OCI-LY3 (cell line): Measurements from ENCODE around the gene KRT26.

Experiments used
- H2AFZ ChIP-seq: fragments of 200-600, 300-600 bp; shearing (Covaris generic); 2 replicates; pipeline ENCODE4 v1.6.0; 2014; ENCODE audit warnings: antibody characterized with exemption, low read depth, low read length
- H3K27ac ChIP-seq: fragments of 200-600, 300-600 bp; sonication (generic); 2 replicates; pipeline ENCODE4 v1.5.1; 2014; ENCODE audit warnings: mild to moderate bottlenecking, low read length, moderate library complexity, mixed read lengths
- H3K27me3 ChIP-seq: fragments of 200-600, 300-600 bp; sonication (generic); 2 replicates; pipeline ENCODE4 v1.6.1; 2014; ENCODE audit warnings: low read depth, low read length, mixed read lengths
- H3K36me3 ChIP-seq: fragments of 200-600, 300-600 bp; sonication (generic); replicated peaks from 2 replicates; pipeline ENCODE3; 2014; ENCODE audit warnings: low read depth, low read length, mixed read lengths
- H3K4me1 ChIP-seq: fragments of 300-600, 200-600 bp; sonication (generic); 2 replicates; pipeline ENCODE4 v1.6.1; 2014; ENCODE audit warnings: low read length, mixed read lengths
- H3K4me2 ChIP-seq: fragments of 200-600, 300-600 bp; sonication (generic); 2 replicates; pipeline ENCODE4 v1.6.1; 2014; ENCODE audit warnings: low read length, mixed read lengths
- H3K4me3 ChIP-seq: fragments of 300-600, 200-600 bp; sonication (generic); 2 replicates; pipeline ENCODE4 v1.5.1; 2014; ENCODE audit warnings: antibody characterized with exemption, mild to moderate bottlenecking, low read length, moderate library complexity
- H3K79me2 ChIP-seq: fragments of 300-600, 200-600 bp; shearing (Covaris generic); 2 replicates; pipeline ENCODE4 v1.6.1; 2014; ENCODE audit warnings: mild to moderate bottlenecking, low read length, mixed read lengths
- H3K9ac ChIP-seq: fragments of 300-600, 200-600 bp; shearing (Covaris generic); 2 replicates; pipeline ENCODE4 v1.6.0; 2014; ENCODE audit warnings: mild to moderate bottlenecking, low read length, moderate library complexity
- H3K9me3 ChIP-seq: fragments of 200-600, 300-600 bp; shearing (Covaris generic); 2 replicates; pipeline ENCODE4 v1.6.1; 2014; ENCODE audit warnings: low read length, mixed read lengths; ENCODE audit not compliant: insufficient read depth
- H4K20me1 ChIP-seq: fragments of 200-600, 300-600 bp; sonication (generic); 2 replicates; pipeline ENCODE4 v1.6.1; 2016; ENCODE audit warnings: low read length, mixed read lengths; ENCODE audit not compliant: insufficient read depth
- EZH2phosphoT487 ChIP-seq: fragments of 200-600 bp; shearing (Covaris generic); IDR thresholded peaks from 2 replicates; pipeline ENCODE4 v1.6.1; 2018; ENCODE audit warnings: antibody characterized with exemption, mixed run types, low read depth
- TF ChIP-seq, protein P1 (sequence below): fragments of 200-600, 300-600 bp; sonication (generic); IDR thresholded peaks from 2 replicates; pipeline ENCODE4 v1.5.1; 2014; ENCODE audit warnings: antibody characterized with exemption, low read length, low read depth

Gene KRT26

GRCh38 chr17:40809721-40810421 lies 37.9 kb upstream of the KRT26 start:
- Histone ChIP-seq H2AFZ (no peak overlapping the region), H3K4me1 (no peaks in the 10 kb centered on the region), H3K9ac (no peak overlapping the region), H3K4me2 (no peak overlapping the region), H3K79me2 (no peaks in the 10 kb centered on the region), H3K27ac (no peak overlapping the region), H4K20me1 (no peaks in the 10 kb centered on the region), H3K27me3 (peaks cover 49% of the 10 kb centered on the region), H3K9me3 (no peaks in the 10 kb centered on the region), H3K4me3 (no peak overlapping the region), H3K36me3 (no peaks in the 10 kb centered on the region)
- TF ChIP-seq, protein P1, sequence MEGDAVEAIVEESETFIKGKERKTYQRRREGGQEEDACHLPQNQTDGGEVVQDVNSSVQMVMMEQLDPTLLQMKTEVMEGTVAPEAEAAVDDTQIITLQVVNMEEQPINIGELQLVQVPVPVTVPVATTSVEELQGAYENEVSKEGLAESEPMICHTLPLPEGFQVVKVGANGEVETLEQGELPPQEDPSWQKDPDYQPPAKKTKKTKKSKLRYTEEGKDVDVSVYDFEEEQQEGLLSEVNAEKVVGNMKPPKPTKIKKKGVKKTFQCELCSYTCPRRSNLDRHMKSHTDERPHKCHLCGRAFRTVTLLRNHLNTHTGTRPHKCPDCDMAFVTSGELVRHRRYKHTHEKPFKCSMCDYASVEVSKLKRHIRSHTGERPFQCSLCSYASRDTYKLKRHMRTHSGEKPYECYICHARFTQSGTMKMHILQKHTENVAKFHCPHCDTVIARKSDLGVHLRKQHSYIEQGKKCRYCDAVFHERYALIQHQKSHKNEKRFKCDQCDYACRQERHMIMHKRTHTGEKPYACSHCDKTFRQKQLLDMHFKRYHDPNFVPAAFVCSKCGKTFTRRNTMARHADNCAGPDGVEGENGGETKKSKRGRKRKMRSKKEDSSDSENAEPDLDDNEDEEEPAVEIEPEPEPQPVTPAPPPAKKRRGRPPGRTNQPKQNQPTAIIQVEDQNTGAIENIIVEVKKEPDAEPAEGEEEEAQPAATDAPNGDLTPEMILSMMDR: no peak
- no peak for TF ChIP-seq EZH2phosphoT487

DNA sequence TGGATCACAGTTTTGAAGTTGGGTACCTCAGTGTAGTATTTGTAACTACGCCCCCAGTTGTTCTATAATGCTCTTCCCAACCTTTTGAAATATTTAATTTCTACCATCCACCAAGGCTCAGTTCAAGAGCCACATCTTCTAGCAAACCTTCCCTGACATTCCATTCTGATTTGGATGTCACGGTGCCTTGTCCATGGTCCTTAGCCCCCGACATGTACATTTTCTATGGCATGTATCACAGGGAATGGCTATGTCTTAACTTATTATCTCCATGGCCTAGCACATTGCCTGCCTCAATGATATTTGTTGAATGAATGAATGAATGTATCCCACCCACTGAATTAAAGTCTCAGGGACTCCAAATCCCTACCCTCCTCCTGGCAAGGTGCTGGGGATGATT lies 34.1 kb upstream of the KRT26 start:
- no peak overlapping the region for H3K27ac ChIP-seq
- H3K9ac ChIP-seq: no peak overlapping the region

GRCh38 chr17:40803617-40804082 lies 31.6 kb upstream of the KRT26 start:
- Histone ChIP-seq H3K36me3 (no peaks in the 10 kb centered on the region), H3K4me1 (peaks cover 10% of the 10 kb centered on the region), H3K4me3 (no peak overlapping the region), H3K27me3 (peaks cover 46% of the 10 kb centered on the region), H3K27ac (no peak overlapping the region), H3K9ac (no peak overlapping the region), H3K4me2 (peak overlapping the region; percentile 52), H3K79me2 (no peaks in the 10 kb centered on the region), H3K9me3 (no peaks in the 10 kb centered on the region), H2AFZ (no peak overlapping the region; the same call in 1 of the 2 replicates), H4K20me1 (no peaks in the 10 kb centered on the region)
- TF ChIP-seq, protein P1: peak; percentile 87
- TF ChIP-seq EZH2phosphoT487: no peak

More for the DNA sequence above, 34.1 kb upstream of the KRT26 start:
- Histone ChIP-seq H3K9me3 (no peaks in the 10 kb centered on the region), H3K4me2 (no peak overlapping the region), H3K4me1 (peaks cover 4% of the 10 kb centered on the region), H3K79me2 (no peaks in the 10 kb centered on the region), H2AFZ (no peak overlapping the region), H3K36me3 (no peaks in the 10 kb centered on the region), H3K27me3 (peaks cover 53% of the 10 kb centered on the region), H3K4me3 (no peak overlapping the region), H4K20me1 (no peaks in the 10 kb centered on the region)
- no peak for TF ChIP-seq EZH2phosphoT487
- TF ChIP-seq, protein P1: no peak

DNA sequence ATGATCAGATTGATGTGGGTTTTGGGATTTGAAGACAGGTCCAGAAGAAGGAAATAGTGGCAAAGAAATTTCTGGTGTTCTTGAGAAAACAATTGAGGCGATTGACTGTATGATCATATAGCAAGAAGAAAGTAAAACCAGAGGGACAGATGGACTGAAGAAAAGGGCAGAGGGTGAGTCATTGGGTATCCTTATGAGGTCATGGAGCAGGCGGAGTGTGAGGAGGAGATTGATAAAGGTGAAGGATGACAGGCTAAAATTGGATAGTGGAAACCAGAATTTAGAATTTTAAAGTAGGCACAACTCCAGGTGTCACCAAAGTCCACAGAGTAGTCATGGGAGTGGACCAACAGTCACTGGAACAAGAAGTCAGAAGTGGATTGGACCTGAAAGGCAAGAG lies 29.2 kb upstream of the KRT26 start:
- no peak overlapping the region for H3K27ac ChIP-seq
- H3K4me3 ChIP-seq: no peak overlapping the region
- H3K4me2 ChIP-seq: no peak overlapping the region
- H3K79me2 ChIP-seq: no peaks in the 10 kb centered on the region
- H3K4me1 ChIP-seq: peaks cover 17% of the 10 kb centered on the region
- no peaks in the 10 kb centered on the region for H3K36me3 ChIP-seq
- peaks cover 28% of the 10 kb centered on the region for H3K27me3 ChIP-seq
- H3K9ac ChIP-seq: no peak overlapping the region
- no peak overlapping the region for H2AFZ ChIP-seq
- TF ChIP-seq, protein P1: no peak
- TF ChIP-seq EZH2phosphoT487: no peak
- no peaks in the 10 kb centered on the region for H3K9me3 ChIP-seq
- H4K20me1 ChIP-seq: no peaks in the 10 kb centered on the region
